OCI-LY7 (cell line): ENCODE data around the gene GPN1.

Experiments used
- EZH2phosphoT487 ChIP-seq: fragments of 200-600 bp; sonication (generic); IDR thresholded peaks from 2 replicates; pipeline ENCODE4 v1.6.1; 2018; ENCODE audit warnings: low read depth, borderline replicate concordance, mild to moderate bottlenecking, mixed run types, antibody characterized with exemption, low read length, moderate library complexity, mixed read lengths
- TF ChIP-seq, protein P1 (sequence below): fragments of 200-600 bp; sonication (generic); conservative IDR thresholded peaks from 2 replicates; pipeline ENCODE4 v1.5.1; 2014; ENCODE audit warnings: mild to moderate bottlenecking, antibody characterized with exemption, low read length, moderate library complexity, mixed read lengths

DNA sequence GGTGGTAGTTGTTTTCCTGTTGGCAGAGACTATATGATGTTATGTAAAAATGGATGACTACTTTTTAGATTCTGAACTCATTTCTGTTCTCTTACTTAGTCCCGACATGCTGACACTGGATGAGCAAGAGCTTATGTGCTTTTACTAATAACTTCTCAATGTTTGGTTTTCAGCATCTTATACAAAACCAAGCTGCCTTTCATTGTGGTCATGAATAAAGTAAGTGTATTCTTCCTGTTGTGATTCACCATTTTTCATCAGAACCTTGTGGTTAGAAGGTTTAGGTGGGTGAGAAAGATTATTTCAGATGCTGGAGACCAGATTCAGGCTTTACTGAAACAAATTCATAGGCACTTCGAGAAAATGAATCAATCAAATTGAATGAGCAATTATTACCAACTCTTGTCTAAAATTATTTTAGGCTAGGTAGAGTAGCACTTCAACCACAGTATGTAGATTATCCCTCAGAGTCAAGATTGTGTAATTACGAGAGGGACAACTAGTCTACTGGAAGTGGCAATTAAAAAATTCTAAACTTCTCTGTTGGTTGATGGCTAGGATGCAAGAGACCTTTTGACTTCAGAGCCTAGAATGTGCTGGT is 9.3 kb downstream of the GPN1 start:
- TF ChIP-seq EZH2phosphoT487: no peak
- TF ChIP-seq, protein P1, sequence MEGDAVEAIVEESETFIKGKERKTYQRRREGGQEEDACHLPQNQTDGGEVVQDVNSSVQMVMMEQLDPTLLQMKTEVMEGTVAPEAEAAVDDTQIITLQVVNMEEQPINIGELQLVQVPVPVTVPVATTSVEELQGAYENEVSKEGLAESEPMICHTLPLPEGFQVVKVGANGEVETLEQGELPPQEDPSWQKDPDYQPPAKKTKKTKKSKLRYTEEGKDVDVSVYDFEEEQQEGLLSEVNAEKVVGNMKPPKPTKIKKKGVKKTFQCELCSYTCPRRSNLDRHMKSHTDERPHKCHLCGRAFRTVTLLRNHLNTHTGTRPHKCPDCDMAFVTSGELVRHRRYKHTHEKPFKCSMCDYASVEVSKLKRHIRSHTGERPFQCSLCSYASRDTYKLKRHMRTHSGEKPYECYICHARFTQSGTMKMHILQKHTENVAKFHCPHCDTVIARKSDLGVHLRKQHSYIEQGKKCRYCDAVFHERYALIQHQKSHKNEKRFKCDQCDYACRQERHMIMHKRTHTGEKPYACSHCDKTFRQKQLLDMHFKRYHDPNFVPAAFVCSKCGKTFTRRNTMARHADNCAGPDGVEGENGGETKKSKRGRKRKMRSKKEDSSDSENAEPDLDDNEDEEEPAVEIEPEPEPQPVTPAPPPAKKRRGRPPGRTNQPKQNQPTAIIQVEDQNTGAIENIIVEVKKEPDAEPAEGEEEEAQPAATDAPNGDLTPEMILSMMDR: no peak
